ENCODE measurements around the gene CYP2F1. TPM values are rescaled to one million over a fixed set of nuclear protein-coding genes. Genes with fewer than 3 reads are reported as not detected.
"Not testable (repeated sequence)": the region's sequence is repeated elsewhere in the genome, so short reads cannot be mapped to it uniquely, and the experiment has no call there.

Gene CYP2F1
- polyA plus RNA-seq, 4 donors = 0.21 to 0.32 TPM; not detected in 2

- no peak for DNase-seq (ENCODE audit: low read depth in 4 of 4, low spot score in 2 of 4)
These were observed 9.6 kb downstream of the CYP2F1 start for GRCh38 chr19:41123716-41124294.

- DNase-seq (ENCODE audit: low read depth in 4 of 4, low spot score in 2 of 4) = not testable (repeated sequence)
These were observed 12.6 kb downstream of the CYP2F1 start for GRCh38 chr19:41126765-41127203.

- not testable (repeated sequence) for DNase-seq (ENCODE audit: low read depth in 4 of 4, low spot score in 2 of 4)
These were observed 13.1 kb downstream of the CYP2F1 start for GRCh38 chr19:41127362-41127761.

- DNase-seq (ENCODE audit: low read depth in 4 of 4, low spot score in 2 of 4) = peak in 3 of 4 donors; percentile 16 to 46 (median 19)
These were observed 13.6 kb downstream of the CYP2F1 start for GRCh38 chr19:41127801-41128300.

- no peak for DNase-seq (ENCODE audit: low read depth in 4 of 4, low spot score in 2 of 4)
These were observed 14.5 kb downstream of the CYP2F1 start for GRCh38 chr19:41128692-41129091.

- no peak for DNase-seq (ENCODE audit: low read depth in 4 of 4, low spot score in 2 of 4)
These were observed 17.0 kb downstream of the CYP2F1 start for GRCh38 chr19:41131186-41131585.

- DNase-seq (ENCODE audit: low read depth in 4 of 4, low spot score in 2 of 4) = no peak
These were observed 19.0 kb downstream of the CYP2F1 start for GRCh38 chr19:41133260-41133659.

- no peak for DNase-seq (ENCODE audit: low read depth in 4 of 4, low spot score in 2 of 4)
These were observed 20.4 kb downstream of the CYP2F1 start for GRCh38 chr19:41134616-41135015.

- peak; percentile 37 to 49 (median 44) for DNase-seq (ENCODE audit: low read depth in 4 of 4, low spot score in 2 of 4)
These were observed 21.5 kb downstream of the CYP2F1 start for GRCh38 chr19:41135390-41136384.

- no peak for DNase-seq (ENCODE audit: low read depth in 4 of 4, low spot score in 2 of 4)
These were observed 22.6 kb downstream of the CYP2F1 start for GRCh38 chr19:41136636-41137455.

- peak in 2 of 4 donors; percentile 8 to 9 for DNase-seq (ENCODE audit: low read depth in 4 of 4, low spot score in 2 of 4)
These were observed 30.2 kb downstream of the CYP2F1 start for GRCh38 chr19:41144403-41144802.

GRCh38 chr19:41149831-41150230 is 35.6 kb downstream of the CYP2F1 start:
- no peak for DNase-seq (ENCODE audit: low read depth in 4 of 4, low spot score in 2 of 4)

- not testable (repeated sequence) for DNase-seq (ENCODE audit: low read depth in 4 of 4, low spot score in 2 of 4)
These were observed 36.8 kb downstream of the CYP2F1 start for GRCh38 chr19:41150986-41151385.

GRCh38 chr19:41154060-41154459 is 39.8 kb downstream of the CYP2F1 start:
- no peak for DNase-seq (ENCODE audit: low read depth in 4 of 4, low spot score in 2 of 4)

GRCh38 chr19:41156207-41156606 is 42.0 kb downstream of the CYP2F1 start:
- no peak for DNase-seq (ENCODE audit: low read depth in 4 of 4, low spot score in 2 of 4)

- no peak for DNase-seq (ENCODE audit: low read depth in 4 of 4, low spot score in 2 of 4)
These were observed 45.6 kb downstream of the CYP2F1 start for GRCh38 chr19:41159881-41160280.

- DNase-seq (ENCODE audit: low read depth in 4 of 4, low spot score in 2 of 4) = no peak
These were observed 47.7 kb downstream of the CYP2F1 start for GRCh38 chr19:41161903-41162302.

GRCh38 chr19:41166944-41167804 is 52.9 kb downstream of the CYP2F1 start:
- DNase-seq (ENCODE audit: low read depth in 4 of 4, low spot score in 2 of 4) = no peak

GRCh38 chr19:41172297-41173164 is 58.3 kb downstream of the CYP2F1 start:
- no peak for DNase-seq (ENCODE audit: low read depth in 4 of 4, low spot score in 2 of 4)
